Left lobe of liver (tissue), 2 donors: ENCODE data around the gene C1orf50. TPM values are rescaled to one million over a fixed set of nuclear protein-coding genes. Genes with fewer than 3 reads are reported as not detected.

Experiments
- ATAC-seq: fragments of 200-7000 bp; cut with Tn5 transposase; one replicate; pipeline ENCODE4 v1.9.1; 2020; ENCODE audit warnings: mild to moderate bottlenecking, moderate library complexity
- DNase-seq: peaks from one replicate; pipeline ENCODE4 v3.0.0-alpha.2; 2020; ENCODE audit warnings: low spot score
- total RNA-seq: library from RNA; stranded (reverse); gene quantifications from one replicate; pipeline ENCODE4 v1.2.1, GENCODE V29; 2021
- donor health status: DM: no; HTN: no; CAD: no; lungs with moderate emphysema.
- donor health status: DM: no; HTN: yes; CAD: no.

Gene C1orf50
- total RNA-seq, 1 donor from 2014 or later: 4.0 TPM

DNA sequence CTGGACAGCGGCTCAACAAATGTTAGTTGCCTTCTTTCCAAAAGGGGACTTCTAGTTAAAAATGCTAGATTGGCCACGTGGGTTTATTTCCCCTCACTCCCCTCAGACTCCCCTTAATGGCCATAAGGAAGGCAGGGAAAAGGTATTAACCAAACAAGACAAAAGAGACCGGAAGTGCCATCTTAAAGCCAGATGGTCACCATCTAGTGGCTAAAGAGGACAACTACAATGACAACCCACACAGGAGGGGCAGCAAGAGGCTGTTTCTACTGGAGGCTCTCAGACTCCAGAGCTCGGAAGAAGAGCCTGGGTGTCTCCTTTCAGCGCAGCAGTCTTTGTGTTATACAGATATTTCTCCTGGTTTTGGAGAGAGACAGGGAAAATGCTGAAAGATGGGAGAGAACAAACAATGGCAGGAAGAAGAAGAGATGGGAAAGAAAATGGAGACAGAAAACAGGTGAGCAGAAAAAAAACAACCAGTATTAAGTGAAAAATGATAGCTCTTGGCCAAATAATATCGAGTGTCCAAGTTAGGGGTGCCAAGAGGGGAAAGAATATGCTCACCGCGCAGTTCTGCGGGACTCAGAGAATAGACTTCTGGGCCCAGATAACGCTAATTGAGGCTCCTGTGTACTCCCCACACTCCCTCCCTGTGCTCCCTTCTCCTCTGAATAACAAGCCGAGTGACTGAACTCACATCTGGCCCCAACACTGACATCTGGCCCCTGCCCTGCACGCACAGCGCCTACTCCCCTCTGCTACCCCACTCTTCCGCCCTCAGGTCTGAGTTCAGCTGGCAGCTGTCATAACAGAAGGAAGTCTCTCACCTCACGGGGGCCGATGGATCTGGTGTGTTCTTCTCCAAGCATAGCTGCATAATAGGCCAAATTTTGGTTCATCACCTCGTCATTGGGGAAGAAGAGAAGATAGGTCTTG lies 9.8 kb upstream of the C1orf50 start:
- peak; percentile 94 for ATAC-seq
- DNase-seq: peak; percentile 29

DNA sequence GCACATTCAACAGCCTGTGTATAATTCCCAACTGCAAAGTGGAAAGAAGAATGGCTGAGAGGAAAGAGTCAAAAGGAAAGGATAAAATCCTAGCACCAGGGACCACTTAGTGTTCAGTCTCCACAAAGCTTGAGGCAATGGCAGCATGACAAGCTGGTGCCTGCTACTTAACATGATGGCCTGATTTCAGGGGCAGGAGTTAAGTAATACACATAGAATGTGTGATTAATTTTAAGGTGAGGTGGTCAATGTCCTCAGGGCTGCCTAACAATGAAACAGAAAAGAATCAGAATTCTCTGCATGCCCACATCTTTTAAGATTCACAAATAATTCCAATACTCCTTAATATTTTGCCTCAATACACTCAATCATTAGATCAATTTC lies 9.2 kb upstream of the C1orf50 start:
- DNase-seq: no peak
- ATAC-seq: no peak

DNA sequence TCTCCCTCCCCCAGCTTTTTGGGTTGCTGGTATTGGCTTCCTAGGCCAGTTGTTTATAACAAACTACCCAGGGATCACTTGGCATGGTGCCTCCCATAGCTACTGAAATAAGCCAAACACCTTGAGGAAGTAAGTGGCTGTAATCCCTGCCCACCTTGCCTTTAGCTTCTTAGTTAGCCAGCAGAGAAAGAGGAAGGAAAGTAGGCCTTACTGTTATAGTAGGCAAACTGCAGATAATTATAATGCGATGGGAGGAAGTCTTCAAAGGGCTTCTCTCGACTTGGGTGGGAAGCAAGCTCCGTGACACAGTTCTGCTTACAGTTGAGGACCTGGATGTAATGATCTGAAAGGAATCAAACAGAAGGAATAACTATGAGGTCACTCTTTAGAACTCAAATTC lies 8.4 kb upstream of the C1orf50 start:
- ATAC-seq (no peak), DNase-seq (no peak)

DNA sequence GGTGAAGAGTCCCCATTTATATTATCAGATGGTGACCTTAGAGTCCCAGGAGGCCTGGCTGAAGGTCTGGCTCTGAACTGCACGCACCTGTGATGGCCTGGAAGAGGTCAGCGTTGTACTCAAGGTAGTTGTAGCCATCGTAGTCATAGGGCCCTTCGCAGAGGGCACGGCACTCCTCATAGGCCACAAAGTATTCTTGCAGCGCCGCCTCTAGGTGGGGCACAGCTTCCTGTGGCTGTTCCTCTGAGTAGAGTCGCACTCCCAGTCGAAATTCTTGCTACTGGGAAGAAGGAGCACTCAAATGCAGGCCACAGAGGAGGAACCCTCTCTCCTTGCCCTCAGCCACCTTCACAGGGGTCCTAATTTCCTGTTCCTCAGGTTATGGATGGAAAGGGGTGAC lies 7.9 kb upstream of the C1orf50 start:
- ATAC-seq (no peak), DNase-seq (peak; percentile 32)

DNA sequence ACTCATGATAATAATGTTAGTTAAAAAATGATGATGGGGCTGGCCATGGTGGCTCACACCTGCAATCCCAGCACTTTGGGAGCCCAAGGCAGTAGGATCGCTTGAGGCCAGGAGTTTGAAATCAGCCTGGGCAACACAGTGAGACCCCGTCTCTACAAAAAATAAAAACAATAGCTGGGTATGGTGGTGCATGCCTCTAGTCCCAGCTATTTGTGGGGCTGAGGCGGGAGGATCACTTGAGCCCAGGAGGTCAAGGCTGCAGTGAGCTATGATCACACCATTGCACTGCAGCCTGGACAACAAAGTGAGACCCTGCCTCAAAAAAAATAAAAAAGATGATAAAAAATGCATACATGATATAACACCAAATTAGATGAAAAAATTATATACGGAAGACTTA lies 5.5 kb upstream of the C1orf50 start:
- ATAC-seq (no peak), DNase-seq (no peak)

DNA sequence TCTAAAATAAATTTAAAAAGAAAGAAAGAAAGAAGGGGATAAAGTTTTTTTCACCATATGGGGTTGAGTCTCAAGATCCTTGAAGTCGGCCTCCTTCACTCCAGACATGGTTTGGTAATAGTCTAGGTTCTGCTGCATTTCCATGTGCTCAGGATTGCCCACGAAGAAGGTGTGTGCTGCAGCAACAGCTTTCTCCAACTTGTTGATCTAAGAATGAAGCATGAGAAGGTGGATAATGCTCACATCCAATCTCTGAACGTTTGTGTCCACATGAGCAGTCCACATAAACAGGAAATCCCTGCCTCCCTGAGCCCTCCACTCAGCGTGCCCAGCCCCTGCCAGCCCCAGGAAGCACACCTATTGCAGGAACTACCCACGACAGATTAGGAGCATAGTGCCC lies 4.8 kb upstream of the C1orf50 start:
- DNase-seq (no peak), ATAC-seq (no peak)

DNA sequence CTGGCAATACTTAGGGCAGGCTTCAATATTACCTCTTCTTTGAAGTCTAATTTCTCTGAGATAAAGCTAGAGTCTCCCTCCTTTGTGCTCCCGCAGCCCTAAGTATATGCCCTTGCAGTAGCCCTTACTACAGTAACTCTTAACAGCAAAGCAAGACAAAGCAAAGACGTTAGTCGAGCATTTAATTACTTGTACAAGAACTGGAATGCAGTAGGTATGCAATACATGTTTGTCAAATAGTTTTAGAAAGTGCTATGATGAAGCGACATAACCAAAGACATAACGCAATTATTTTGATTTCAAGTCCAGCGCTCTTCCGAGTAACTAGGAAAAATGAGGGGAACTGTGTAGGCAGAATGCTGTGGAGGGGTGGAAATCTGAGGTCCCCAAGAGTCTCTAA lies 1.8 kb upstream of the C1orf50 start:
- DNase-seq (no peak), ATAC-seq (no peak)

DNA sequence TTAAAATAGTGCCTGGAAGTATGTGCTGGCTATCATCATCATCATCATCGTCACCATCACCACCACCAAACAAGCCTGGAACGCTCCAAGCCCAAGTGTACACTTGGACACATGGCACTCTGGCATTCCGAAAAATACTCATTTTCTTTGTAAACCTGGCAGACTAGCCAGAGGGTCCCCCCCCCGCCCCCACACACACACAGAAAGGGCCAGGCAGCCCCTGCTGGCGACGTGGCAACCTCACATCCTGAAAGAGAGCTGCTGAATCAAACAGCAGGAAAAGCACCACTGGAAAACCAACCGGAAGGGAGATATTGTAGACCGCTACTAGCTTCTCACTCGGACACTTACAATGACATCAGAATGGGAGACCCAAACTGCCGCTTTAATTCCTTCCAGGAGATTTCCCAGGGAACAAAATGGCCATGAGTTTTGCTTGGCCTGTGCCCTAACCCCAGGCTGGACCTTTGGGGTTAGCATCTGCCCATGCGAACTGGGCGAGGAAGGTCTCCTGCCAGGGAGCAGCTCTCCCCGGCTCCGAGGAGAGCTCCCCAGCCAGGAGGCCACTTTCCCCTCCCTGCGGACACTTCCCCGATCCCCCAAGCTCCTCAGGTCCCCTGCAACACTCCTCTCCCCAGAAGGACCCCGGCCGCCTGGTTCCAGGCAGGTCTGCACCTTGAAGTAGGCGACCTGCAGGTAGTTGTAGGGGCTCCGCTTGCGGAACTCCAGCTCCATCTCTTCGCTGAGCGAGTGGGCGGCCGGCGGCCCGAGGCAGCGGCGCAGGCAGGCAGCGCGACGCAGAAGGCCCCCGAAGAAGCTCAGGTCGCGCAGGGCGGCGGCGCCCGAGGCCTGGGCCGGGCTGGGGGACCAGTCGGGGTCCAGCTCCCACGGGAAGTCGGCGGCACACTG lies 963 bp upstream of the C1orf50 start:
- DNase-seq: peak; percentile 44

DNA sequence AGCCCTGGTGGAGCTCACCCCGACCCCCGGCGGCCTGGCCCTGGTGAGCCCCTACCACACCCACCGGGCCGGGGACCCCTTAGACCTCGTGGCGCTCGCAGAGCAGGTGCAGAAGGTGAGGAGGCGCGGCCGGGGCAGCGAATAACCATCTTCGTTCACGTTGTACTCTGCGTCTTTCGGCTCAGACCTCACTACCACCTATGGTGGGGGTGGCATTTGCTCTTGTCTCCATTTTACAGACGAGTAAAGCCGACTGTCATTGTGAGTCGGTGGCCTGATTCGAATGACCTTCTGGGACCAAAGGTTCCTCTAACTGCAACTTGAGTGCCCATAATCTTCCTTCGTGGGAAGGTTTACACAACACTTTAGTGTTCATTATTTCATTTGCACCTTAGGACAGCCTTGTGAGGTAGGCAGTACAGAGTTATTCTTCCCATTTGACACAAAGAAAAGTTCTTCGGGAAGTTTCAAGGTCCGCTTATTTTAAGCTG lies 506 bp downstream of the C1orf50 start:
- DNase-seq (no peak), ATAC-seq (peak; percentile 27)

More for the DNA sequence above, 963 bp upstream of the C1orf50 start:
- peak; percentile 26 for ATAC-seq

DNA sequence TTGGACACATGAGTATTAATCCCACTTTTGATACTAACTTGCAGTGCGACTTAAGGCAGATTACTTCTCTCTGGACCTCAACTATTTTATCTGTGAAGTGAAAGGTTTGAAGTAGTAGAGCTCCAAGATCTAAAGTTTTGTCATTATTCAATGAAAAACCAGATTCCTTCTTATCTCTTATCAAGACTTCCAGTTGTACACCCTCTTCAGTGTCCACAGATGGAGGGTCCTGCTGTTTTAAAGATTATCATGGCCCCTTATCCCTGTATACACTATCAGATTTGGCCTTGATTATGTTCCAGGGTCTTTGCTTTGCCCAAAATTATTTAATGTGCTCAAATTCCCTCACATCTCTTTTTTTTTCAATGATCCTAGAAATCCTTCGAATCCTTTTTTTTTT lies 1.1 kb downstream of the C1orf50 start:
- ATAC-seq (no peak), DNase-seq (no peak)

DNA sequence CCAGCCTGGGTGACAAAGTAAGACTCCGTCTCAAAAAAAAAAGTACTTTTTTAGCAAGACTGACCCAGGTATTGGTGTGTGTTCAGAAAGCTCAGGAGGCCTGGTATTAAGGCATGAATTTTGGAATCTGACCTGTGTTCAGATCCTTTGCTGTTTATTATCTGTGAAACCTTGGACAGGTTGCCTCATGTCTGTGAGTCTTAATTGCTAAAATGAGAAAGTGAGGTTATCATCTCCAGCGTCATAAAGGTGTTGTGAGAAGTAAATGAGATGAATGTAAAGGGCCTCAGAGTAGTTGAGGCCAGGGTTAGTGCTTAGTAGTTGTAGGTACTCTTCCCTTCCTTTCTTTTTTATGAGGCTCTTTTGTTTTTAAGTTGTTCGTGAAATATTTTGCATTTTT lies 2.8 kb downstream of the C1orf50 start:
- no peak for DNase-seq
- ATAC-seq: no peak

DNA sequence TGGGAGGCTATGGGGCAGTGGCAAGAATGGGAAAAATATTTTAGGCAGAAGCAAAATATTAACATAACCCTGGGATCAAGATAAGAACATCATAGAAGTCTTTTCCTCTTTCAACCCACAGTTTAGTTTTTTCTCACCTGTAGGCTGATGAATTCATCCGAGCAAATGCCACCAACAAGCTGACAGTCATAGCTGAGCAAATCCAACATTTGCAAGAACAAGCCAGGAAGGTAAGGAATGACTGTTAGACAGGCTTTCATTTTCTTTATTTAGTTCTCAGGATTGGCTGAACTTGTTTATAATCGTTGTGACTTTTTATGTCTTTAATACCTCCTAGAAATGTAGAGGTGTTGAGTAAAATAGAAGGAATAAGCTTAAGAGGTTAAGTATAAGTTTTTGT lies 6.4 kb downstream of the C1orf50 start:
- ATAC-seq: no peak

DNA sequence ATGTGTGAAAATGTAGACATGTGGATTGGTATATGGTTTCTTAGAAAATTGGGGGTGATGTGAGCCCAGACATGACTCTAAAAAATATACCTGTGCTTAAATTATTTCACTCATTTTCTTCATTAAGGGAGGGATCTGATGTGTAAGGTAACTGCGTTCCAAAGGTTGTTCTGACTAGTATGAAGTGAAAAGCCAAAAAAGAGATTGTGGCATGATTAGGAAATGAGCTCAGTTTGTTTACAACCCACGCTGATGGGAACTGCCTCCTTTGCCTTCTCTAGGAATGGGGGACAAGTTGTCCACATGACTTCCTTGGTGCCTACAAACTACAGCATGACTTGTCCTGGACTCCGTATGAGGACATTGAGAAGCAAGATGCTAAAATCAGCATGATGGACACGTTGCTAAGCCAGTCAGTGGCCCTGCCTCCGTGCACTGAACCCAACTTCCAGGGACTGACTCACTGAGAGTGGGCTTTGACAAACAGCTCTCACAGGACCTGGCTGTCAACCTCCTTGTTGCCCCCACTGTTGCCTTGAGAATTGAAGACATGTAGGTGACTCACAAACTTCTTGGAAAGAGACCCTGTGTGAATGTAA lies 8.0 kb downstream of the C1orf50 start:
- DNase-seq (no peak), ATAC-seq (peak; percentile 47)

More for the DNA sequence above, 6.4 kb downstream of the C1orf50 start:
- DNase-seq: no peak

DNA sequence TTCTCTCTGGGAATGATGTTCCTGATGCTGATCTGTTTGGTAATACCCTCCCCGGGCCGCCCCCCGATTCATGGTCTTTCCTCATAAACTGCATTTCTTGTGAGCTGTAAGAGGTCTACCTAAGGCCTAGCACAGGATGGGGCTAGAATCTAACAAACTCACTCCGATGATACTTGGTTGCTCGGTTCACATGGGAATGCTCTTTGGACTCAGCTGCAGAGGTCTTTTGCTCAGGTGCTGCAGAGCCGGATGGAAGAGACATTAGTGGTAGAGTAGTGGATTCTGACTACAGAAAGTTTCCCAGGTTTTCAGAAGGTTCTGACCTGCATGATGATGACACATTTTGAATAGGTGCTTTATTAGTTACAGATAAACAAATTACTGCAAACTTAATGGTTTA lies 9.5 kb downstream of the C1orf50 start:
- DNase-seq: no peak
- peak; percentile 88 for ATAC-seq

DNA sequence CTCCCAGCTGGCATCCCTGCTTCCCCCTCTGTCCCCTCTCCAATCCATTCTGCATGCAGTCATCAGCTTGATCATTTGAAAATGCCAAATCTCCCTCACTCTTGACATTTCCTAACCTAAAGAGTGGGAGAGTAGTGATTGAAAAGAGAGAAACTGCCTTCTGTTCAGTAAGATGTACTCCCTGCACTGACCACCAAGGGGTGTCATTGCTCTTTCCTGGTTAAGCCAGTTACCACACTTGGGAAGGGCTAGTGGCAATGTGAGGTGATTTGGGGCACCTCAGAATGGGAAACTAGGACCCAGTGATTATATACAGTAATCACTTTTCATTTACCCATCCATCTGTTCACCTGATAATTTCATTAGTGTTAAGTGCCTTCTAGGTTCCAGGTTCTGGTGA lies 10.8 kb downstream of the C1orf50 start:
- DNase-seq: no peak
- peak; percentile 76 for ATAC-seq

DNA sequence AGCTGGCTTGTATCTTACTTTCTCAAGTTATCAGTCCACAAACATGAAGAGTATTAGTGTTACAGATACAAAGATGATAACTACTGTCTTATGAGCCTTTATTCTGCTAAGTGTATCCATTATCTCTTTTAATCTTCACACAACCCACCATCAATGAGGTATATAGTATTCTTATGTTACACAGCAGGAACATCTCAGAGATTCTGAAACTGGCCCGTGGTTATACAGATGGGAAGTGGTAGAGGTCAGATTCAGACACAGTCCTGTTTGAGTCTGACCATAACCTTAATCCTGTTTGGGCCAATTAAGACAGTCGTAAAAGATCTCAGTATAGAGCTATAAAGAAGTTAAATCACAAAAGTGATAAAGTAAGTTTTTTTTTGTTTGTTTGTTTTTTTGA lies 12.7 kb downstream of the C1orf50 start:
- no peak for DNase-seq
- ATAC-seq: no peak

DNA sequence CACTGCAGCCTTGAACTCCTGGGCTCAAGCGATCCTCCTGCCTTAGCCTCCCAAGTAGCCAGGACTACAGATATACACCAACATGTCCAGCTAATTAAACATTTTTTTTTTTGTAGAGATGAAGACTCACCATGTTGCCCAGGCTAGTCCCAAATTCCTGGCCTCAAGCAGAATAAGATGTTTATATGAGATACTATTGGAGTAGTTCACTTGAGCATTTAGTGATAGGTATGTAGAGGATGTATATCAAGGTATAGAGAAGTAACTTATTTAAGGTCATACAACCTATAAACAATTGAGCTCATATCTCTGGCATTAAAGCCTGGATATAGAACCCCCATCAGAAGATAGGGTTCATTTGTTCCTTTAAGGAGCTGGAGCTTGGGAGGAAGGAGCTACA lies 13.1 kb downstream of the C1orf50 start:
- no peak for DNase-seq
- no peak for ATAC-seq

DNA sequence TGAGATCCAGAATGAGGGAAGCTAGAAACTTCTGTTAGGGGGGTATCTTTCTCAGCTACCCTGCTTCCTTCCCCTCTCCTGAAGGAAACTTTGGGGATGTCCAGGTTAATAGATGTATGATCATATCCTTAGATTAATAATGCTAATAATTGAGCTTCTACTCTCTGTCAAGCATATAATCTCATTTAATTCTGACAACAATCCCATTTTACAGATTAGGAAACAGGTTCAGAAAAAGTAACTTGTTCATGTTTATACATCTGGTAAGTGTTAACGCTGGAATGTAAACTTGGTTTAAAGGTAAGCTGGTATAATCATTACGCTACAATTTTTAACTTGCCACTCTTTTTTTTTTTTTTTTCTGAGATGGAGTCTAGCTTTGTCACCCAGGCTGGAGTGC lies 16.0 kb downstream of the C1orf50 start:
- ATAC-seq (no peak), DNase-seq (no peak)

DNA sequence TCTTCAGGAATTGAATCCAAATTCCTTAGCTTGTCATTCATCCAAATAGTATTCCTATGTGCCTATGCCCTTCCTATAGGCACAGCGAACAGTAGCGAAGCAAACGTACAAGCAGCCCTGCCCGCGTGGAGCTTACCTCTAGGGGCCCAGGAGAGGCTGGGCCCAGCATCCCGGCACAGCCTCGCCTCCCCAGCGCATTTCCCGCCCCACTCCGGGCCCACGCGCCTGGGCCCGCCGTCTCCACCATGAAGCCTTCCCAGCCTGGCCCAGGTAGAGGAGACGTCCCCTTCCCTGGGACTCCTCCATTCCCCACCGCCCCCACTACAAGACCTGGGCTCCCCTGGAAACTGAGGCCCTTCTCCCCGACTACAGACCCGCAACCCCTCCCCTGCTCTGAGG lies 17.5 kb downstream of the C1orf50 start:
- ATAC-seq: peak; percentile 26
- no peak for DNase-seq

DNA sequence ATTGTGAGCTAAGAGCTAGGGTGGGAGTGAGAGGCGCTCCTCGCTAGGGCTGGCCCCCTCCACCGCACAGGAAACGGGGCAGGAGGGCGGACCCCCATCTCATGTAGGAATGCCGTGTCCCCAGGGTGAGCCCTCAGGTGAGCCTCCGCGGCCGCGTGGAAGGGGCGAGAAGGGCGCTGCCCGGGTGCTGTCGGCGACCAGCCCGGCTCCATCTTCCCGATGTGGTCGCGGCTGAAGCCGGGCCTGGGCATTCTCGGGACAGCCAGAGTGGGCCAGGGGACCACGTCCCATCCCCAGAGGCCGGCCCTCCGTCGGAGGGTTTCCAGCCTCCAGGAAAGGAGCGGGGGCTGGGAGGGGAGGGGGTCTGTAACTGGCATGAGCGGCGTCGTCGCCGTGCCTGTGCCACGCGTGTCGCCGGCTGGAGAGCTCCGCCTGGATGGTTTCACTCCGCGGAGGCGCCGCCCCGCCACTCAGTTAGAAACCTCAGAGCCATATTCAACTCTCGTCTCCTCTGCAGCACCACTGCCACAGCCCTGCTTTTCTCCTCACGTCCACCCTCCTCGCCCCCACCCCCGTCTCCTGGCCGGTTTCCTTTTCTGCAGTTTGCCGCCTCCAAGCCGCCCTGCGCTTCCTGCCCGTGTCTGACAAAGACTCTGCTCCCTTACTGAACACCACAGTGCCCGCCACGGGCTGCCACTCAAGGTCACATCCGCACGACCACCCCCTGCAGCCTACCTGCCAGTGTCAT lies 18.1 kb downstream of the C1orf50 start, which contains the start of gene TMEM269:
Gene TMEM269 (plus strand): TSS at position 46 of the 748 bp plus-strand sequence. CDS start 4,903 bp downstream, outside the sequence.
- DNase-seq: no peak
- ATAC-seq: peak; percentile 45
